IPS-15b (cell line): Measurements from ENCODE around the gene RPS6KA4.
A peak's percentile ranks its signal among the peaks of the same experiment; 100 is the strongest.

ENCODE experiments used
- H3K27me3 ChIP-seq: one replicate; pipeline ENCODE4 v1.6.1; 2013; ENCODE audit warnings: low read length; ENCODE audit not compliant: control insufficient read depth, insufficient read depth
- H3K36me3 ChIP-seq: one replicate; pipeline ENCODE4 v1.6.1; 2013; ENCODE audit warnings: low read length; ENCODE audit not compliant: control insufficient read depth, insufficient read depth
- H3K4me1 ChIP-seq: one replicate; pipeline ENCODE4 v1.6.1; 2013; ENCODE audit warnings: mild to moderate bottlenecking, low read length; ENCODE audit not compliant: control insufficient read depth, insufficient read depth
- H3K4me3 ChIP-seq: one replicate; pipeline ENCODE4 v1.5.1; 2013; ENCODE audit warnings: low read depth, low read length
- H3K9ac ChIP-seq: one replicate; pipeline ENCODE4 v1.6.1; 2013; ENCODE audit warnings: low read depth, mild to moderate bottlenecking, low read length
- H3K9me3 ChIP-seq: one replicate; pipeline ENCODE4 v1.6.1; 2013; ENCODE audit warnings: mild to moderate bottlenecking, low read length; ENCODE audit not compliant: control insufficient read depth, insufficient read depth

Gene RPS6KA4

DNA sequence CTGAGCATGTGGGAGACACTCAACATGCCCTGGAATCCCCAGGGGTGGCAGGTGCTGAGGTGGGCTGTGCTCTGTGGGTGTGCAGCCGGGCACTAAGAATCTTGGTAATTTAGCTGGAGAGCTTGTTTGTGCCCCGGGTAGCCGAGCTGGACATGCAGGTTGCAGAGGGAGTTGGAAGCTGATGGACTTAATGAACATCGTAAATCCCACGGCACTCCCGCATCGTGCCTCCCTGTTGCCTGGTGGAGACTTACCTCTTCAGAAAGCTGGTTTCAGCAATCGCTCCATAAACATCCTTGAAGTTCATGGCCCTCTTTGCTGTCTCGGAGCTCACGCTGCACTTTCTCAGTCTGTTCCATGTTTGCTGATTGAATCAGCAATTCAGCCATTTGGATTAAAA is 29.9 kb downstream of the RPS6KA4 start:
- Histone ChIP-seq H3K4me1 (no peaks in the 10 kb centered on the region), H3K9me3 (no peaks in the 10 kb centered on the region), H3K9ac (no peak overlapping the region), H3K27me3 (no peaks in the 10 kb centered on the region), H3K36me3 (no peaks in the 10 kb centered on the region), H3K4me3 (no peak overlapping the region)

GRCh38 chr11:64389851-64390250 is 30.9 kb downstream of the RPS6KA4 start:
- Histone ChIP-seq H3K9me3 (no peaks in the 10 kb centered on the region), H3K4me3 (no peak overlapping the region), H3K9ac (no peak overlapping the region), H3K36me3 (no peaks in the 10 kb centered on the region), H3K4me1 (no peaks in the 10 kb centered on the region), H3K27me3 (no peaks in the 10 kb centered on the region)

DNA sequence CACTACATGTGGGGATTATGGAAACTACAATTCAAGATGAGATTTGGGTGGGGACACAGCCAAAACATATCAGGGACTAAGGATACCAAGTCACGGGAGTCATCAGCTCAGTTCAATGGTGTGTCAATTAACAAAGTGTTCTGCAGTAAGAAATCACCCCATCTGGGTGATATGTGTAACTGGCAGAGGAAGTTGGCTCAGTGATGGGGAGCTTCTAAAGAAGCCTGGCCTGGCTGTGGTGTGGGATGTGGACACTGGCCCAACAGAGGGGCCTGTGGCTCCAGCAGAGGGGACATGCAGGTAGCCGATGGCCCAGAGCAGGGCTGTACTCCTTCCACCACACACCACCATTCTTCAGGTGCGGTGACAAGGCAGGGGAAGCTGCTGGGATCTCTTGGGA is 31.6 kb downstream of the RPS6KA4 start:
- Histone ChIP-seq H3K27me3 (no peaks in the 10 kb centered on the region), H3K4me1 (peaks cover 2% of the 10 kb centered on the region), H3K9me3 (no peaks in the 10 kb centered on the region), H3K4me3 (no peak overlapping the region), H3K9ac (no peak overlapping the region), H3K36me3 (no peaks in the 10 kb centered on the region)

GRCh38 chr11:64391839-64392238 is 32.9 kb downstream of the RPS6KA4 start:
- H3K9ac ChIP-seq = no peak overlapping the region

DNA sequence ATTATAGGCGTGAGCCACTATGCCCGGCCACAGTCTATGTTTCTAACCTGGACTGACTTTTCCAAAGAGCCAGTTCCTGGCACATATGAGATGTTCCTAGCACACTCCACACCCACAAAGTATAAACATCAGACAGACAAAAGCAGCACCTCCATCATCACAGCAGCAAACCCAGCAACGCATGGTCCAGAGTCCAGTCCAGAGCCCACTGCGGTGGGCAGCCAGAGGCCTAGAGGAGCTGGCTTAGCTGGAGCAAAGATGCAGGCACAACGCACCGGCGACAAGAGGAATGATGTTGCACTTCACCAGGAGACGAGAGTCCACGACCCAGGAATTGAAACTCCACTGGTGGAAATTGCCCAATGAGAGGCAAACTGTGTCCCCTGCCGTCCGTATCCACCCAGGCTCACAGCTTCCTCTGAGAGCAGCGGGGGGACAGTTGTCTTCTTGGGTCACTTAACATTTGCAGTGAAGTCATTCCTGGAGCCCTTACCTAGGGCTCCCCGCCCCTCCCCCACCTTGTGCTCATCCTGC is 36.6 kb downstream of the RPS6KA4 start:
- no peaks in the 10 kb centered on the region for H3K36me3 ChIP-seq
- no peaks in the 10 kb centered on the region for H3K9me3 ChIP-seq

More at GRCh38 chr11:64391839-64392238, 32.9 kb downstream of the RPS6KA4 start:
- Histone ChIP-seq H3K4me1 (peaks cover 10% of the 10 kb centered on the region), H3K9me3 (no peaks in the 10 kb centered on the region), H3K27me3 (no peaks in the 10 kb centered on the region), H3K4me3 (no peak overlapping the region), H3K36me3 (no peaks in the 10 kb centered on the region)

GRCh38 chr11:64396079-64396591 is 37.2 kb downstream of the RPS6KA4 start:
- no peak overlapping the region for H3K9ac ChIP-seq

More for the DNA sequence above, 36.6 kb downstream of the RPS6KA4 start:
- Histone ChIP-seq H3K4me3 (no peak overlapping the region), H3K4me1 (peaks cover 10% of the 10 kb centered on the region), H3K9ac (peak overlapping the region; percentile 5), H3K27me3 (no peaks in the 10 kb centered on the region)

DNA sequence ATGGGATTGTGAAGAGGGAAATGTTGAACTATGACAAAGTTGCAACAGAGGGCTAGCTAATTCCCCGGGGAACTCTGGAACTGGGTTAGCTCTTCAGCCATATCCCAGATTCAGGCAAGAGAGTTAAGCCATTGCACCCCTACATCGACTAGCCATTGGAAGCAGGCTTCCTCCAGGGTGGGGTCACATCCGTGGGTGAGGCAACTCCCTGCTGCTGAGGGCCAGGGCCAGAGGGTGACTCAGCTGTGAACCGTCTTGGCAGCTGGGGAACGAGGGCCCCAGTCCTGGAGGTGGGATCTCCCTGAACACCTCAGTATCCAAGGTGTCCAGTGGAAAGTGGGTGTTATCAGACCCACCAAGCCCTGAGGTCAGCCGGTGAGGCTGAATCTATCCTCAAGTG is 41.1 kb downstream of the RPS6KA4 start:
- Histone ChIP-seq H3K9ac (no peak overlapping the region), H3K36me3 (no peaks in the 10 kb centered on the region), H3K27me3 (no peaks in the 10 kb centered on the region), H3K4me1 (peaks cover 10% of the 10 kb centered on the region), H3K9me3 (no peaks in the 10 kb centered on the region), H3K4me3 (no peak overlapping the region)

More at GRCh38 chr11:64396079-64396591, 37.2 kb downstream of the RPS6KA4 start:
- no peaks in the 10 kb centered on the region for H3K27me3 ChIP-seq
- H3K4me1 ChIP-seq = peaks cover 10% of the 10 kb centered on the region
- H3K36me3 ChIP-seq = no peaks in the 10 kb centered on the region
- no peak overlapping the region for H3K4me3 ChIP-seq
- no peaks in the 10 kb centered on the region for H3K9me3 ChIP-seq

- no peak overlapping the region for H3K4me3 ChIP-seq
- H3K4me1 ChIP-seq = peaks cover 7% of the 10 kb centered on the region
- no peak overlapping the region for H3K9ac ChIP-seq
- no peaks in the 10 kb centered on the region for H3K36me3 ChIP-seq
- no peaks in the 10 kb centered on the region for H3K27me3 ChIP-seq
- no peaks in the 10 kb centered on the region for H3K9me3 ChIP-seq
Observed at GRCh38 chr11:64400667-64401066, 41.7 kb downstream of the RPS6KA4 start.

GRCh38 chr11:64401775-64402174 is 42.8 kb downstream of the RPS6KA4 start:
- Histone ChIP-seq H3K36me3 (no peaks in the 10 kb centered on the region), H3K27me3 (no peaks in the 10 kb centered on the region), H3K4me1 (peaks cover 2% of the 10 kb centered on the region), H3K9ac (no peak overlapping the region), H3K4me3 (no peak overlapping the region), H3K9me3 (no peaks in the 10 kb centered on the region)

GRCh38 chr11:64403106-64403505 is 44.1 kb downstream of the RPS6KA4 start:
- no peaks in the 10 kb centered on the region for H3K9me3 ChIP-seq
- no peak overlapping the region for H3K9ac ChIP-seq
- no peak overlapping the region for H3K4me3 ChIP-seq
- H3K27me3 ChIP-seq = no peaks in the 10 kb centered on the region
- H3K36me3 ChIP-seq = no peaks in the 10 kb centered on the region
- H3K4me1 ChIP-seq = peaks cover 2% of the 10 kb centered on the region

DNA sequence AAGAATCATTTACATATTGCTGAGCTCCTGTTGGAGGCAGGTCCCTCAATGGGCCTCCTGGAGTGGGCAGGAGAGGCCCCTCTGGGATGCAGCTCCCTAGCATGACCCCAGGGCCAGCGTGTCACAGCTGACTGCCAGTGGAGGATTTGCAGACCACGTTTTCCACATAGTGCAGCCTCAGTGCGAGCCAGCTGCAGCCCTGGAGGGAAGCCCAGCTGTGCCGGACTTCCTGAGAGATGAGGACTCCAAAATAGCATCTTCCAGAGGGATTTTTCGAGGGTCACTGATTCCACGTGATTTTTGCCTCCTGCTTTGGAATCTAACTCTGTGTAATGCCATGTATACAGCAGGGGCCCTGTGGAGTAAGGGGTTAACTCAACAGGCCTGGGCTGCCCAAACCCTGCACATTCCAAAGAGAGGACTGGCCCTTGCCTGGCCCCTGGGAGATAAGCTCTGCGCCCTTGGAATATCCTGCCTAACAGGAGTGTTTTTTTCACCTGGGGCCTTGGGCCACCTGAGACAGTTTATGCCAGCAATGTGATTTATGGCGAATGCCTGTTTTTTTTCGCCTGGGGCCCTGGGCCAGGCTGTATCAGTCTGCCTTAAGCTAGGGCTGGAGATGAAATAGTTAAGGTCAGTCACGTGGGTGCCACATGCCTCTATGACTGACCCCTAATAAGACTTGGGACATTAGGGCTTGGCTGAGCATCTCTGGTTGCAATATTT is 47.4 kb downstream of the RPS6KA4 start:
- Histone ChIP-seq H3K9ac (no peak overlapping the region), H3K4me1 (peaks cover 2% of the 10 kb centered on the region), H3K36me3 (no peaks in the 10 kb centered on the region), H3K27me3 (no peaks in the 10 kb centered on the region), H3K4me3 (no peak overlapping the region), H3K9me3 (no peaks in the 10 kb centered on the region)

GRCh38 chr11:64407221-64407620 is 48.3 kb downstream of the RPS6KA4 start:
- H3K9me3 ChIP-seq = no peaks in the 10 kb centered on the region
- H3K4me3 ChIP-seq = no peak overlapping the region
- no peaks in the 10 kb centered on the region for H3K27me3 ChIP-seq
- H3K4me1 ChIP-seq = peaks cover 2% of the 10 kb centered on the region
- no peak overlapping the region for H3K9ac ChIP-seq
- H3K36me3 ChIP-seq = no peaks in the 10 kb centered on the region
